MM.1S (cell line): ENCODE measurements around the gene CCDC192.

Experiments used
- CTCF ChIP-seq: fragments of 300-600 bp; sonication (generic); IDR thresholded peaks from 2 replicates; pipeline ENCODE4 v1.5.1; 2016; ENCODE audit warnings: antibody characterized with exemption, low read length, mixed read lengths
- EZH2 ChIP-seq: fragments of 300-600 bp; sonication (generic); optimal IDR thresholded peaks from 2 replicates; pipeline ENCODE3; 2017; ENCODE audit warnings: low read depth, mild to moderate bottlenecking, antibody characterized with exemption, low read length, mixed read lengths

GRCh38 chr5:127938746-127939145 lies 235.6 kb downstream of the CCDC192 start:
- TF ChIP-seq CTCF (no peak), EZH2 (no peak)
